Measurements from ENCODE around the gene LGALSL. TPM values are rescaled to one million over a fixed set of nuclear protein-coding genes. Genes with fewer than 3 reads are reported as not detected.

The LGALSL gene
- total RNA-seq, 1 donor: 3.6 TPM

DNA sequence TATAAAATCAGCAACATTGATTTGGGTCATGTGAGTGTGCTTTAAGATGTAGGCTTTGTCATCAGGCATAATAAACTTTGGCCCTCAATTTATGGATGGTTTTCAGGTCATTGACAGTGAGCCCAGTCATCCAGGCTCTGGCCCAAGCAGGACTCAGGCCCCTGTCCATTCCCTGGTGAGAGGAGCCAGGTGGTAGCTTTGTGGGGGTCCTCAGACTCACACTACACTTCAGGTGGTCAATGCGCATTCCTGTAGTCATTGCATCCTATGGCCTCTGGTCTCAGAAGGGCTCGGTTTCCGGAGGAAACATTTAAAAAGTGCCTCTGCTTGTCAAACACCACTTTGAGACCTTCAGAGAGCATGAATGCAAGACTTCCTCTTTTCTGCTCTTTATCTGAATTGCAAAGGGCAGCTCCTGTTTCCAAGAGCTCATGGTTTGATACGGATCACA, 20.2 kb downstream of the LGALSL start:
- Histone ChIP-seq H3K4me3 (ENCODE audit: insufficient read depth, low read length) (no peak overlapping the region), H3K4me1 (ENCODE audit: insufficient read depth, low read length) (no peaks in the 10 kb centered on the region), H4K20me1 (ENCODE audit: insufficient read depth, low read length) (no peaks in the 10 kb centered on the region), H3K36me3 (ENCODE audit: insufficient read depth, low read length) (no peaks in the 10 kb centered on the region), H3K4me2 (ENCODE audit: insufficient read depth, low read length) (no peak overlapping the region), H3K27me3 (ENCODE audit: insufficient read depth, low read length) (peaks cover 57% of the 10 kb centered on the region), H3K79me2 (ENCODE audit: insufficient read depth, low read length) (no peaks in the 10 kb centered on the region), H3K27ac (ENCODE audit: low read depth, low read length) (no peak overlapping the region), H2AFZ (ENCODE audit: low read length) (no peak overlapping the region), H3K9me3 (ENCODE audit: low read depth, low read length) (no peaks in the 10 kb centered on the region)
- no peak for DNase-seq (ENCODE audit: insufficient read length, low spot score, missing footprints)
- TF ChIP-seq, protein P1, sequence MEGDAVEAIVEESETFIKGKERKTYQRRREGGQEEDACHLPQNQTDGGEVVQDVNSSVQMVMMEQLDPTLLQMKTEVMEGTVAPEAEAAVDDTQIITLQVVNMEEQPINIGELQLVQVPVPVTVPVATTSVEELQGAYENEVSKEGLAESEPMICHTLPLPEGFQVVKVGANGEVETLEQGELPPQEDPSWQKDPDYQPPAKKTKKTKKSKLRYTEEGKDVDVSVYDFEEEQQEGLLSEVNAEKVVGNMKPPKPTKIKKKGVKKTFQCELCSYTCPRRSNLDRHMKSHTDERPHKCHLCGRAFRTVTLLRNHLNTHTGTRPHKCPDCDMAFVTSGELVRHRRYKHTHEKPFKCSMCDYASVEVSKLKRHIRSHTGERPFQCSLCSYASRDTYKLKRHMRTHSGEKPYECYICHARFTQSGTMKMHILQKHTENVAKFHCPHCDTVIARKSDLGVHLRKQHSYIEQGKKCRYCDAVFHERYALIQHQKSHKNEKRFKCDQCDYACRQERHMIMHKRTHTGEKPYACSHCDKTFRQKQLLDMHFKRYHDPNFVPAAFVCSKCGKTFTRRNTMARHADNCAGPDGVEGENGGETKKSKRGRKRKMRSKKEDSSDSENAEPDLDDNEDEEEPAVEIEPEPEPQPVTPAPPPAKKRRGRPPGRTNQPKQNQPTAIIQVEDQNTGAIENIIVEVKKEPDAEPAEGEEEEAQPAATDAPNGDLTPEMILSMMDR (IDR thresholded peaks at IDR 0.05; ENCODE audit: extremely low read depth, low read depth, low read length): no peak

DNA sequence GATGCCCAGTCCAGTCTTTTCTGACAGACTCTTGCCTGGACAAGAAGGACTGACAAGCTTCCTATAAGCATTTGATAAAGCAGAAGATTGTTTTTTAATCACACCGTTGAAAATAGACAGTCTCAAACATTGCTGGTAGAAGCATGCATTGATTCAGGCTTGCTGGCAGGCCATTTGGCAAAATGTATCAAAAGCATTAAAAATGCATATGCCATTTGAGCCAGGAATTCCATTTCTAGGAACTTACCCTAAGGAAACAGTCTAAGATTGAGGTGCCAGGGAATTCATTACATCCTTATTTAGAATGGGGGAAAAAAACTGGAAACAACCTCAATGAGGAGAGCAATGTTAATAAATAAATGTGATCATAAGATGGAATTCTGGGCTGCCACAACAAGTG, 20.7 kb downstream of the LGALSL start:
- no peak for DNase-seq (ENCODE audit: insufficient read length, low spot score, missing footprints)
- Histone ChIP-seq H3K4me2 (ENCODE audit: insufficient read depth, low read length) (no peak overlapping the region), H3K27ac (ENCODE audit: low read depth, low read length) (no peak overlapping the region), H3K4me1 (ENCODE audit: insufficient read depth, low read length) (no peaks in the 10 kb centered on the region), H3K9me3 (ENCODE audit: low read depth, low read length) (no peaks in the 10 kb centered on the region), H3K27me3 (ENCODE audit: insufficient read depth, low read length) (peaks cover 57% of the 10 kb centered on the region), H3K79me2 (ENCODE audit: insufficient read depth, low read length) (no peaks in the 10 kb centered on the region), H4K20me1 (ENCODE audit: insufficient read depth, low read length) (no peaks in the 10 kb centered on the region), H2AFZ (ENCODE audit: low read length) (no peak overlapping the region), H3K36me3 (ENCODE audit: insufficient read depth, low read length) (no peaks in the 10 kb centered on the region), H3K4me3 (ENCODE audit: insufficient read depth, low read length) (no peak overlapping the region)
- TF ChIP-seq, protein P1 (IDR thresholded peaks at IDR 0.05; ENCODE audit: extremely low read depth, low read depth, low read length): no peak

DNA sequence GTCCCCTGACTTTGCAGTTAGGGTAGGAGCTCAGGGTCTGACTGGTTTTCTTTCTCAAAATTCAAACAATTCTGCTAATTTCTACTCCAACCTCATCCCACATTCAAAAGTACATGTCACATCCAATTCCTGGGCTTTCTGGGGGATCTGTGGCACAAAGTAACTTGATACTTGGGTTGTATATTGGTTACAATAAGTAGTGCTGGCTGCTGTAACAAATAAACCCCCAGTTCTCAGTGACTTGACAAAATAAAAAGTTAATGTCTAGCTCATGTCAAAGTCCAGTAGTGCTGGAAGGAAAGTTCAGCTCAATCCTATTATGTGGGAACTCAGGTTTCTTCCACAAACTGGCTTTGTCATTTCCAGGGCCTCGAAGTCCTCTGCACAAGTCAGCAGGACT, 23.1 kb downstream of the LGALSL start:
- Histone ChIP-seq H3K4me1 (ENCODE audit: insufficient read depth, low read length) (no peaks in the 10 kb centered on the region), H2AFZ (ENCODE audit: low read length) (no peak overlapping the region), H3K27me3 (ENCODE audit: insufficient read depth, low read length) (peaks cover 43% of the 10 kb centered on the region), H4K20me1 (ENCODE audit: insufficient read depth, low read length) (no peaks in the 10 kb centered on the region), H3K9me3 (ENCODE audit: low read depth, low read length) (no peaks in the 10 kb centered on the region), H3K4me3 (ENCODE audit: insufficient read depth, low read length) (no peak overlapping the region), H3K79me2 (ENCODE audit: insufficient read depth, low read length) (no peaks in the 10 kb centered on the region), H3K4me2 (ENCODE audit: insufficient read depth, low read length) (no peak overlapping the region), H3K36me3 (ENCODE audit: insufficient read depth, low read length) (no peaks in the 10 kb centered on the region), H3K27ac (ENCODE audit: low read depth, low read length) (no peak overlapping the region)
- TF ChIP-seq, protein P1 (IDR thresholded peaks at IDR 0.05; ENCODE audit: extremely low read depth, low read depth, low read length): no peak
- no peak for DNase-seq (ENCODE audit: insufficient read length, low spot score, missing footprints)

DNA sequence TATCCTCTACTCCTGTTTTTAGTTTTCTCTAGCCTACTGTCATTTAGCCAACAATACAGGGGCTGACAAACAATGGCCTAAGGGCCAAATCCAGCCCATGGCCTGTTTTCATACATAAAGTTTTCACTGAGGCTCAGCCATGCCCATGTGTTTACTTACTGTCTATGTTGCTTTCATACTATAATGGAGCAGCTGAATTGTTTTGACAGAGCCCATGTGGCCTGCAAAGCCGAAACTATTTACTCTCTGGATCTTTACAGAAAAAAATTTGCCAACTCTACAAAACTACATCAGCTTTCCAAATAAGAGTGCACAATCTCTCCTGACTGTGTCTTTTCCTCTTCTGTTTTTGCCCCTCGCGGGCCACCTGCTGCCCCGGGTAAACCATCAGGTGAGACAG, 24.0 kb downstream of the LGALSL start:
- no peaks in the 10 kb centered on the region for H4K20me1 ChIP-seq (ENCODE audit: insufficient read depth, low read length)

More for the DNA sequence above, 24.0 kb downstream of the LGALSL start:
- TF ChIP-seq, protein P1 (IDR thresholded peaks at IDR 0.05; ENCODE audit: extremely low read depth, low read depth, low read length): no peak
- no peak for DNase-seq (ENCODE audit: insufficient read length, low spot score, missing footprints)
- no peak overlapping the region for H3K27ac ChIP-seq (ENCODE audit: low read depth, low read length)
- H3K4me2 ChIP-seq (ENCODE audit: insufficient read depth, low read length): no peak overlapping the region
- H3K79me2 ChIP-seq (ENCODE audit: insufficient read depth, low read length): no peaks in the 10 kb centered on the region
- H3K9me3 ChIP-seq (ENCODE audit: low read depth, low read length): no peaks in the 10 kb centered on the region
- H3K36me3 ChIP-seq (ENCODE audit: insufficient read depth, low read length): no peaks in the 10 kb centered on the region
- H3K27me3 ChIP-seq (ENCODE audit: insufficient read depth, low read length): peaks cover 38% of the 10 kb centered on the region
- no peaks in the 10 kb centered on the region for H3K4me1 ChIP-seq (ENCODE audit: insufficient read depth, low read length)
- no peak overlapping the region for H2AFZ ChIP-seq (ENCODE audit: low read length)
- H3K4me3 ChIP-seq (ENCODE audit: insufficient read depth, low read length): no peak overlapping the region

Measured in osteoblast (primary cell).